Measurements from ENCODE around the gene CCDC171. TPM values are rescaled to one million over a fixed set of nuclear protein-coding genes. Genes with fewer than 3 reads are reported as not detected.

CCDC171 gene
- total and polyA plus RNA-seq, 2 of the 13 experiments (the other 11 are each of a cell fraction or from before 2014, with no cell fraction given), result 0.95 to 2.5 TPM

DNA sequence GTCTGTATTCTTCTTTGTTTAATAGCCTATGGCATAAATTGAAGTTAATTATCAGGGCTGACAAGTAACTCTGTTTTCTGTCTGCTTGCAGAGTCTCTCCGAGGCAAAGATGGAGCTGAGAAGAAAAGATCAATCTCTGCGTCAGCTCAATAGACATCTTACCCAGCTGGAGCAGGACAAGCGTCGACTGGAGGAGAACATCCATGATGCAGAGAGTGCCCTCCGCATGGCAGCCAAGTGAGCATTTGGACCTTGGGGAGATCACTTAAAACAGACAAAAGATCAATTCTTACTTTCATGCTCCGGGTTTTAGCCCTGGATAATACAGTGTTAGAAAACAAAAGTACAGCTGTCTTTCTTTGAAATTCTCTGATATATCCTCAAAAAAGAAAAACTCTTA lies 293.8 kb downstream of the CCDC171 start (continued):
- TF ChIP-seq PRDM10 (CRISPR knock-in tag; IDR thresholded peaks at IDR 0.05; ENCODE audit: low read depth) (no peak), ETV6 (CRISPR knock-in tag; conservative IDR thresholded peaks at IDR 0.05) (no peak), ISL2 (CRISPR knock-in tag; IDR thresholded peaks at IDR 0.05) (no peak)

DNA sequence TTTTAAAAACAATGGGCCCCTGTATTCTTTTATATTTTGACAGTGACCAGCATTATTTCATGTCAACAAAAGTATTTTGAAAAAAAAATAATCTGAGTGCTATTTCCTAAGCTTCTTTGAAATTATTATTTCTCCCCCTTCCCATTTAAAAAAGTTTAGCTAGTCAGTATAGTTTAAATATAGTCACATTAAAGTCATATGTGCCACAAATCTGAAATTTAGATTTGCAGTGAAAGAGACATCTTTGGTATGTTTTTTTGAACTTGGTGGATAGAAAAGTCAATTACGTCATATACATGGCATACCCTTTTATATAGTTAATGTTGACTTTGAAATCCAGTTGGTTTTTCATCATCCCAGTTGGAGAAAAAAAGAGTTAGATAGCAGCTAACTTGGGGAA lies 297.0 kb downstream of the CCDC171 start:
- FAIRE-seq, result no peak
- Histone ChIP-seq H2AFZ (ENCODE audit: low read length) (no peak overlapping the region), H3K9me3 (ENCODE audit: low read length) (no peaks in the 10 kb centered on the region), H3K4me1 (ENCODE audit: insufficient read depth, low read length) (no peaks in the 10 kb centered on the region), H3K4me2 (ENCODE audit: low read depth, low read length) (no peak overlapping the region), H4K20me1 (ENCODE audit: insufficient read depth, low read length) (no peaks in the 10 kb centered on the region), H3K27ac (ENCODE audit: extremely low read length, insufficient read depth, low read length) (no peak overlapping the region), H3K79me2 (ENCODE audit: insufficient read depth, low read length) (no peaks in the 10 kb centered on the region), H3K4me3 (replicated peaks in 1 of 3; ENCODE audit: insufficient read depth in 1 of 3, low read depth in 2 of 3, low read length in 3 of 3) (no peak overlapping the region), H3K36me3 (replicated peaks in 1 of 2; ENCODE audit: control insufficient read depth in 1 of 2, insufficient read depth in 2 of 2, low read length in 2 of 2) (no peaks in the 10 kb centered on the region), H3K27me3 (ENCODE audit: control insufficient read depth in 1 of 2, insufficient read depth in 2 of 2, low read length in 2 of 2) (no peaks in the 10 kb centered on the region), H3K9ac (ENCODE audit: insufficient read depth, low read depth, low read length) (no peak overlapping the region)
- BruUV-seq (replicated peaks), result no TSS peak
- in situ Hi-C loops (cut with HindIII; ENCODE audit: extremely low pct_ligation_motif_present, low pct_unique_long_range_greater_than_20kb), result loop anchor here (25.0 kb wide), 1 partner anchor 1612 kb away; no protein-coding TSS in a partner anchor
- WGBS (ENCODE audit: low lambda C conversion rate), result 83% methylated on average over 1 of the region's 1 CpG
- no peak for ATAC-seq
- POLR2A ChIA-PET, result no interaction called here
- intact Hi-C loops (cut with micrococcal nuclease; ENCODE audit: unreplicated experiment), result no loop called here
- DNase-seq (ENCODE audit: low spot score), result no peak
- CTCF ChIA-PET (ENCODE audit: low intra/inter-chr PET ratio, low total read pairs), result no interaction called here
- TF ChIP-seq MIER3 (CRISPR knock-in tag; IDR thresholded peaks at IDR 0.05; ENCODE audit: borderline replicate concordance) (no peak), PLRG1 (conservative IDR thresholded peaks at IDR 0.05) (no peak), ZNF549 (CRISPR knock-in tag; IDR thresholded peaks at IDR 0.05) (no peak), MEF2D (CRISPR knock-in tag; IDR thresholded peaks at IDR 0.05) (no peak), MAF1 (CRISPR knock-in tag; IDR thresholded peaks at IDR 0.05; ENCODE audit: borderline replicate concordance) (no peak), KMT2B (CRISPR knock-in tag; IDR thresholded peaks at IDR 0.05) (no peak), AKNA (CRISPR knock-in tag; IDR thresholded peaks at IDR 0.05; ENCODE audit: borderline replicate concordance) (no peak), SIX1 (CRISPR knock-in tag; IDR thresholded peaks at IDR 0.05; ENCODE audit: borderline replicate concordance) (no peak), RNF2 (conservative IDR thresholded peaks at IDR 0.05; ENCODE audit: low read depth) (no peak), SNAPC5 (CRISPR knock-in tag; IDR thresholded peaks at IDR 0.05; ENCODE audit: borderline replicate concordance) (no peak)
- TF ChIP-seq, protein P1, sequence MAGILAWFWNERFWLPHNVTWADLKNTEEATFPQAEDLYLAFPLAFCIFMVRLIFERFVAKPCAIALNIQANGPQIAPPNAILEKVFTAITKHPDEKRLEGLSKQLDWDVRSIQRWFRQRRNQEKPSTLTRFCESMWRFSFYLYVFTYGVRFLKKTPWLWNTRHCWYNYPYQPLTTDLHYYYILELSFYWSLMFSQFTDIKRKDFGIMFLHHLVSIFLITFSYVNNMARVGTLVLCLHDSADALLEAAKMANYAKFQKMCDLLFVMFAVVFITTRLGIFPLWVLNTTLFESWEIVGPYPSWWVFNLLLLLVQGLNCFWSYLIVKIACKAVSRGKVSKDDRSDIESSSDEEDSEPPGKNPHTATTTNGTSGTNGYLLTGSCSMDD (CRISPR knock-in tag; IDR thresholded peaks at IDR 0.05), result no peak

Measured in HepG2 (cell line).